22Rv1 (cell line): ENCODE results near the gene ZSCAN5A.

Experiments
- CTCF ChIP-seq: fragments of 450-650 bp; IDR thresholded peaks from 2 replicates; pipeline ENCODE4 v1.5.1; 2017; ENCODE audit warnings: mild to moderate bottlenecking
- ZFX ChIP-seq: fragments of 450-650 bp; IDR thresholded peaks from 2 replicates; pipeline ENCODE4 v1.6.1; 2017; ENCODE audit warnings: antibody characterized with exemption, borderline replicate concordance

GRCh38 chr19:56211718-56212117 is 102.9 kb downstream of the ZSCAN5A start:
- TF ChIP-seq CTCF = no peak
- no peak for TF ChIP-seq ZFX
